Right lobe of liver (tissue), 4 donors: ENCODE results near the gene NSMF.

Source experiments
- POLR2A ChIP-seq: fragments of 450-650 bp; IDR thresholded peaks from one replicate; pipeline ENCODE4 v1.6.1; 2017; ENCODE audit warnings: antibody characterized with exemption, mild to moderate bottlenecking
- TF ChIP-seq, protein P1 (sequence below), 4 donors: fragments of 200-600 bp in 3 of 4; fragments of 450-650 bp in 1 of 4; IDR thresholded peaks; one replicate each; pipeline versions ENCODE4 v1.5.1 to v1.8.0; 2016 to 2022; ENCODE audit warnings: antibody characterized with exemption in 4 of 4, mild to moderate bottlenecking in 2 of 4
- donor health status: DM: no; HTN: no; CAD: no.
- donor health status: DM: no; HTN: no; CAD: no.
- donor health status: DM: no; HTN: yes; CAD: no.

DNA sequence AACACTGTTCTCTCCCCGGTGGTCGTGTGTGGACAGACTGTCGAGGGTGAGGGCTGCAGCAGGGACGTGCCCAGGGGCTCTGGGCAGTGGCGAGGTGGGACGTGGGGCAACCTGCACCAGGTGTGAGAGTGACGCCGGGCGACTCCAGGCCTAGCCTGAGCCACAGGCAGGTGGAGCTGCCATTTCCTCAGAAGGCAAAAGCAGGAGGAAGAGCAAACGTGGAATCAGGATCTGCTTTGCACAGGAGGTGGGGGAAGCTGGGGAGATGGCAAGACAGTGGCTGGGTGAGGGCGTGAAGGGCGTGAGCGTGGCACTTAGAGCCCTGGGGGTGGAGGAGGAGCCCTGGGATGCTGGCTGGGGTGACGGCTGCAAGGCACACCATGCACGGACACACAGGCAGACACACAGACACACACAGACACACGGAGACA is 39.6 kb upstream of the NSMF start:
- TF ChIP-seq, protein P1, sequence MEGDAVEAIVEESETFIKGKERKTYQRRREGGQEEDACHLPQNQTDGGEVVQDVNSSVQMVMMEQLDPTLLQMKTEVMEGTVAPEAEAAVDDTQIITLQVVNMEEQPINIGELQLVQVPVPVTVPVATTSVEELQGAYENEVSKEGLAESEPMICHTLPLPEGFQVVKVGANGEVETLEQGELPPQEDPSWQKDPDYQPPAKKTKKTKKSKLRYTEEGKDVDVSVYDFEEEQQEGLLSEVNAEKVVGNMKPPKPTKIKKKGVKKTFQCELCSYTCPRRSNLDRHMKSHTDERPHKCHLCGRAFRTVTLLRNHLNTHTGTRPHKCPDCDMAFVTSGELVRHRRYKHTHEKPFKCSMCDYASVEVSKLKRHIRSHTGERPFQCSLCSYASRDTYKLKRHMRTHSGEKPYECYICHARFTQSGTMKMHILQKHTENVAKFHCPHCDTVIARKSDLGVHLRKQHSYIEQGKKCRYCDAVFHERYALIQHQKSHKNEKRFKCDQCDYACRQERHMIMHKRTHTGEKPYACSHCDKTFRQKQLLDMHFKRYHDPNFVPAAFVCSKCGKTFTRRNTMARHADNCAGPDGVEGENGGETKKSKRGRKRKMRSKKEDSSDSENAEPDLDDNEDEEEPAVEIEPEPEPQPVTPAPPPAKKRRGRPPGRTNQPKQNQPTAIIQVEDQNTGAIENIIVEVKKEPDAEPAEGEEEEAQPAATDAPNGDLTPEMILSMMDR (IDR thresholded peaks at IDR 0.05): no peak
- no peak for TF ChIP-seq POLR2A
